Endometrial microvascular endothelial cells (primary cell): ENCODE results near the gene OPN4. TPM values are rescaled to one million over a fixed set of nuclear protein-coding genes. Genes with fewer than 3 reads are reported as not detected.

Experiments used
- in situ Hi-C: cut with HindIII; loops from 2 replicates; pipeline ENCODE4 v1.10.0; 2017; ENCODE audit warnings: low sequenced_read_pairs, low pct_unique_long_range_greater_than_20kb; ENCODE audit errors: inconsistent ontology term
- total RNA-seq: library from RNA; depleted of rRNA; stranded (reverse); fragments of >200 nt; gene quantifications from one replicate; pipeline ENCODE4 v1.2.3, GENCODE V29; 2015; ENCODE audit errors: inconsistent ontology term

OPN4 gene
- total RNA-seq, 1 donor from 2014 or later, result not detected

DNA sequence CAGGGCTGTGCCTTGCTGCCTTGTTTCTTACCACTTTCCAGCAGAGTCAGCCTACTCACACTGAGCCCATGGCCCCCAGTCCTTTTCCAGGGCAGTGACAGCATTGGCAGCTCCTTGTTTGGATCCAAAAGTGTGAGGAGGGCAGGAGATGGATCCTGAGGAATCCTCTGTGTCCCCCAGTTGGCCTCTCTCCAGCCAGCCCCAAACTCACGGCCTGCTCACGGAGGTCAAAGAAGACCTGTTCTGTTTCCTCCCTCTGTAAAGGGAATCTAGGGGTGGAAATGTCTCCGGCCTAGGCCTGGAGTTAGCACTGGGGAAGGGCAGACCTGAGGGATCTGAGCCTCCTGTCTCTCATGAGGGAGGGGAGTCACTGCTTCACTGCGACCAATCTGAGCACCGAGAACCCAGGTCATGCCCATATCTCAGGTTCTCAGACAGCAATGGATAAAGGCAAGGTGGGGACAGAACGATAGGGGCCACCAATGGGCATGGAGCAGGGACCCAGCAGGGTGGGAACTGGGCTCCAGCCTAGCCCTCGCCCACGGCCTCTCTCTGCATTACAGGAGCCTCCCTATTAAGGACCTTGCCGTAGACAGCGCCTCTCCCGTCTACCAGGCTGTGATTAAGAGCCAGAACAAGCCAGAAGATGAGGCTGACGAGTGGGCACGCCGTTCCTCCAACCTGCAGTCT, 37.1 kb downstream of the OPN4 start:
- in situ Hi-C loops, result no loop called here

DNA sequence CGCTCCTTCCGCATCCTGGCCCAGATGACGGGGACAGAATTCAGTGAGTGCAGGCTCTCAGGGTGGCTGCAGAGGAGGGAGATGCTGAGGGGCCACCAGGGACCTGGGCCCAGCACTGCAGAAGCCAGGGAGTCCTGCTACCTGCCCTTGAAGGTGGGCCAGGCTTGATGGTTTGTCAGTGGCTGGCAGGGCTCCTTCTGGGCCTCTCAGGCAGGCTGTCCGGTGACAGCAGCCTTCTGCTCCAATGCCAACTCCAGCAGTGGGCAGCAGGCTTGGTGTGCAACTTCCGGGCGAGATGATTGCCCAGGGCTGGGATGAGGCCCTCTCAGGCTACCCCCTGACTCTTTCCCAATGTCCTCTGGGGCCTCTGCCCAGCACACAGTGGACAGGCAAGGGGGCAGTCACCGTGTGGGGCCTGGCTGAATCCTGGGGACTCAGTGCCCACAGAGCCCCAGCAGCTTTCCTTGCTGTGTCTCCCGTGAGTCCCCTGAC, 37.7 kb downstream of the OPN4 start:
- in situ Hi-C loops, result no loop called here

DNA sequence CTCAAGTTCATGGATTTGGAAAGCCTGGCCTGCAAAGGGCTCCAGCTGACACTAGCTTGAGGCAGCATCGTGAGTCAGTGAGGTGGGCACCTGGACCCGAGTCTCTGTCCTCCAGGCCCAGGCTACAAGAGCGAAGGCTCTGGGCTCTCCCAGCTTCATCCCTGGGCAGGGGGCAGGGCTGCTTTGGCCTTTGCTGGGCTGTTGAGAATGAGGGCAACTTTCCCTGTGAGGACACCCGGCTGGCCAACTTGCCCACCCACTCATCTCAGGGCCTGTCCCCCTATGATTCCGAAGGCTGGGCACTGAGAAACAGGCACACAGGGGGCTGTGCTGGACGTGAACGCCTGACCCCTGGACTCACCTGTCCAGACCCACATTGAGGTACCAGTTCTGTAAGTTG, 38.3 kb downstream of the OPN4 start:
- in situ Hi-C loops, result no loop called here

DNA sequence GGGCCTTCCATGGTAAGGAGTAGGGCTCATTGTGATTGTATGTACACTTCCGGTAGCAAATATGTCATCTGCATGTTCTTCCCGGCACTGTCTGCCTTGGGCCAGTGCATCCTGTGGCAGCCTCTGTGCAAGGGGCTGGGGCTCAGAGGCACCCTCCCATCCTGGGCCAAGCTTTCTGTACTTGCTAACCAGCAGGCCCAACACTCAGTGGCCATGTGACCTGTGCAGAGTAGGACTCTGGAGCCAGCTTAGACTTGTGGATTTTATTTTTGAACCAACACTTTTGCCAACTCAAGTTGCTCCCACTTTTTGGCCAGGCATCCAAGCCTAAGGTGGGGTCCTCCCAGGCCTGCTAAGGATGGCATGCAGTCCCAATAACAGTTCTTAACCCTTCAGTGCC, 38.9 kb downstream of the OPN4 start:
- in situ Hi-C loops, result no loop called here

DNA sequence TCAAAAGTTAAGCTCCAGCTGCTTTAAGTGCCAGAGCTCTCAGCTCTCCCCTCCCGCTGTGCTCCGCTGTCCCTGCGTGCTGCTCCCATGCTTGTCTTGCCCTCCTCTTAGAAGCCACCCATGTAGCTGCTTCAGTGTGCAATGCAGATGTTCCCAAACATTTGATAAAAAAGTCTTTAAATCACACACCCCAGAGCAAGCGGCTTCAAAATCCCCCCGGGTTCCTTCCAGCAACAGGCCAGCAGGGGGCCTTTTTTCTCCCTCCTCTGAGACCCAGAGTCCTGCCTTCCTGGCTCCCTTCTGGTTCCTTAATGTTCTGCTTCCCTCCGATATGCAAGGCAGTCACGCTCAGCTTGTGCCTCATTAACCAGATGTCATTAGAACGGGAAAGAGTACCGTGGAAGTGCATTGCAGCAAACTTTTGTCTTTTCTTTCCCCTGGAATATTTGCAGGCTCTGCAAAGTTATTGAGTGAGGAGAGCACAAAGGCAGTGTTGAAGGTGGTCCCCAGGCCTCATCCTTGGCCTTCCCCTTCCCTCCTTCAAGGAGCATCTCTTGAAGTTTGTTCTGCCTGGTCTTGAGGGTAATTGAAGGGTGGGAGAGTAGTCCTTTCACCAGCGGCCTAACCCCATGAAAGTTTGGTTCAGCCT, 39.5 kb downstream of the OPN4 start:
- in situ Hi-C loops, result no loop called here

DNA sequence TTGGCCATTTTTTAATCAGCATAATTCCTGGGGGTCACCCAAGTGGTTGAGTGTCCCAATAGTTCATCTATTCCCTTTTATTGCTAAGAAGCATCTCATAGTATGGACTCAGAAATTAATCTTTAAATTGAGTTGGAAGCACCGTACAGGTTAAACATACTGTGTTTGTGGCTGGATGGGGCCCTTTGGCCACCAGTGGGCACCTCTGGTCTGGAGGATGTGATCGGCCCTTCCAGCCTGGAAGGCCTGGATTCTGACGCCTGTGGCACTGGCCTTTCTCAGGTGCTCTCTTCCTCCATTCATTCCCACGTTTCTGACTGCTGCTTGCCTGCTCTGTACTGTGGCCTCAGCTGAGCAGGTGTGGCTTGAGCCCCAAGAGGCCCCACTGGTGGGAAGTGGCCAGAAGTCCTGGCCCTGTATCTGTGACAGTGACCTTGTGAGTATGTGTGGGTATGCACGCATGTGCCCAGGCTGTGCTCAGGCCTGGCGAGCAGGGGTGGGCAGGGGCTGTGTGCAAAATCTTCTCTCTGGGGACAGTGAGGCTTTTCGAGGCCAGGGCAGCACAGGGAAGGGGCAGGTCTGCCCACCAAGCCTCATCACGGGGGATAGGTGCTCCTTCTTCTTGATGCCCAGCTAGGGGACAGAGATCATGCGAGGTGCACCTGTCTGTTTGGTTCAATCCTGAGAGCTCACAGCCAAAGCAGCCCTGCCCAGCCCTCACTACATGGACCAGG, 44.0 kb downstream of the OPN4 start:
- in situ Hi-C loops, result no loop called here

DNA sequence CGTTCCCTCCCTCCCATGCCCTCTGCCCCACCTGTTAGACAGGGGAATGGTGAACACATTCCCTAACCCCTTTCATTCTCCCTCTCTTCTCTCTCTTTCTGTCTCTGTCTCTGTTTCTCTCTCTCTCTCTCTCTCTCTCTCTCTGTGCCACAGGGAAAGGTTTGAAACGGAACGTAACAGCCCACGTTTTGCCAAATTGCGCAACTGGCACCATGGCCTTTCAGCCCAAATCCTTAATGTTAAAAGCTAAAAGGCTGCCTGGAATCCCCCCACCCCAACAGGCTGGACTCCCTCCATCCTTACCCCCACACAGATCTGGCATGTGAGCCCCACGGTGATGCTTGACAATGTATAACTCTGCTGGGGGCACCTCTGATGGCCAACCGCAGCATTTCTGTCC, 44.8 kb downstream of the OPN4 start:
- in situ Hi-C loops, result no loop called here

DNA sequence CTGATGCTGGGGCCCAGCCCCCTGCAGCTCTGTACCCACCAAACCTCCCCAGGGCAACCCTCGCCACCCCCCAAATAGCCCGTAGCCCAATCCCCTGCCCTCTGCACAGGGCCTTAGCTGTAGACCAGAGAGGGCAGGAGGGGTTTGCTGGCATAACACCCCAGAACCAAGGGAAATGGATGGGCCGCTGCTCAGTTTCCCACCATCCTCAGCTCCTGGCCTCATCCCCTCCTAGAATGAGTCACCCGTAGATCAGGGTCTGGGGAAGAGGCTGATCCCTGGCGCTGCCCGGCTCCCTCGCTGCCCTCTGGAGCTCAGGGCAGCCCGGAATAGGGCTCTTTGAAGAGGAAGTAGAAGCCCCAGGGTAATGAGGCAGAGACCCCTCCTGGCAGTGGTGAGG, 45.2 kb downstream of the OPN4 start:
- in situ Hi-C loops, result no loop called here

DNA sequence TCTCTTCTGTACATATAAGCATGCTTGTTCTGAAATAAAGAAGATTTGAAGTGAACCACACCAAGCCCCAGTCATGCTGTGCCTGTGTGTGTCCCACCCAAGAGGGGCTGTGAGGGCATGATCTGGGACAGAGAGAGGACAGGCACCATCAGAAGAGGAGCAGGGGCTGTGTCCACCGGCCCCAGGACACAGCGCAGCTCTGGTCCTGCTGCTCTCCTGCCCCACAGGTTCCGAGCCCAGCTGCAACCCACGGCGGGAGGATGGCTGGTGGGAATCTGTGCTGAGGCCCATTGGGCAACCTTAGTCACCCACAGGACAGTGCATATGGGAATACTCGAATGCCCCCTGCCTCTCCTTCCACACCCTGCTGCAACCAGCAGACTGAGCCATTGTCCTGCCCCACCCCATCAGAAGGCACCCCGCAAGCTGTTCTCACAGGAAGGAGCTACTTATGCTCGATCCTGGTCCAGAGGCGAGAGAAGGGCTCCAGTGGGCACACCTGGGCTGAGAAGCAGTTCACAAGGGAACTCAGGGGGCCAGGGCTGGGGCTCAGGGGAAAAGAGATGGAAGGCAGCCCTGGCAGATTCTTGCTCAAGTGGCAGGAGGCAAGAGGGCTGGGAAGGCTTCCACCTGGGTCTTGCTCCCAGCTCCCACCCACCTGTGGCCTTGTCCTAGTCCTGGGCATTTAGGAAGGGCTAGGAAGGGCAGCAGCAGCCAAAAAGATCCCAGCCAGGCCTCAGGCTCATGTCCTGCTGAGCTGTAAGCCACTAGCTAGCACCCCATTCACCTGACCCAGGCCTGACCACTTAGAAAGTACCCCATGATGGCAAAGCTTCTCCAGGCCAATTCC, 45.9 kb downstream of the OPN4 start:
- in situ Hi-C loops, result no loop called here

DNA sequence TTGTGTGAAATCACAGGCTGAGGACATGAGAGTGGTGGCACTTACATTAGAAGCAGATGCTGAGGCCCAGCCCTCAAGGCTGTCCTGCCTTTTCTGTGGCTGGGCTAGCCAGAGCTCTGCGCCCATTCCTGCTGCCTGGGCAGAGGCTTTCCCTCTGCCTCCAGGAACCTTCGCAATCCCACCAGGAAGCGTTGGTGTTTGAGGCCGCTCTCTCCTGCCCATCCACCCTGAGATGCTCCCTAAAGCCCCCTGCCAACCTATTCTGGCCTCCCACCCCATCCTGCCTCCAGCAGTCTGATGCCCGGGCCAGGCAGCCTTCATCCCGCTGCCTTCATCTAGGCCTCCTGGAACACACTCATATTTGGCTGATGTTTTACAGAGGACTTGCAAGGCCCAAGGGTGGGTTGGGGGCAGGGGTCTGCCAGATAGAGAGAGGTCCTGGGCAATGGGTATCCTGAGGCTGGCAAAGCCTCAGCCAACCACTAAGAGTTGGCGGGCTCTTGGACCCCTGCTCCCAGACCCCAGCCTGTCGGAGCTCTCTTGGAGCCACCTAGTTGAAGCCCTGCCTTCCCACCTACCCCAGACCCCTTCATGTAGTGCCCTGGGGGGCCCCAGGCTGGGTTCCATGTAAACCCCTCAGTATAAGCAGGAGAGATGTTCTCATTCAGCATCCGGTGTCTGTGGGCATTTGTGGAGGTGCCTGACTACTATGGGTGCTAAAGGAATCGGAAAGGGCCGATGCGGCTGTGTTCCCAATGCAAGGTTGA, 46.7 kb downstream of the OPN4 start:
- in situ Hi-C loops, result no loop called here

DNA sequence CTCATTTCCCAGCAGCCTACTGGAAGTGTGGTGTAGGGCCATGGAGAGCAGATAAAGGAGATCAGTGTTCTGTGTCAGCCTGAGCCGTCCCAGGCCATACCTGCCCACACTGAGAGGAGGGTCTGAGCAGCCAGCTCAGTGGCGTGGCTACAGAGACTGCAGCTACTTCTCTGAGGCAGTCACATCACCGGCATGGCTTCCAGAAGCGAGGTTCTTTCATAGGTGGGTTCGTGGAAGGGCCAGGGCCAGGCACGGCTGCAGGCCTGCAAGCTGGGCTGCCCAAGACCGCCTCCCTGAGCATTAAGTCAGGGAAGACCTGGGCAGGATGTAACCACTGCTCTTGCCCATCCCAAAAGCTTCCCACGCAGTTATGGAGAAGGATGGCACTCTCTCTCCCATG, 48.8 kb downstream of the OPN4 start:
- in situ Hi-C loops, result no loop called here

DNA sequence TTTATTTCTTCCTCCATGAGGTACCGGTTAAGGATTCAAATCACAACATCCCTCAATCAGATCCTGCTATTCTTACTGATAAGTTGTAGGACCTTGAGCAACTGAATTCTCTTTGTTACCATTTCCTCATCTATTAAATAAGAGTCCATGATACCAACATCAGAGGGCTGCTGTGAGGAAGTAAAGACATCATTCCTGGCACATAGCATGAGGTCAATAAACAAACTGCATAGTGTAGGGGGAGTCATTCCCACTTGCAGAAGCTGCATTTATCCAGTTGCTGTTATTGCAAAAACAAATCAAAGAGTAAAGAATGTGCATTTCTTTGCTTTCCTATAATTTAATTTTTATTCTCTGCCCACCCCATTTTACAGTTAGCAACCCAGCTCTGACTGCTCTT, 50.8 kb downstream of the OPN4 start:
- in situ Hi-C loops, result no loop called here

DNA sequence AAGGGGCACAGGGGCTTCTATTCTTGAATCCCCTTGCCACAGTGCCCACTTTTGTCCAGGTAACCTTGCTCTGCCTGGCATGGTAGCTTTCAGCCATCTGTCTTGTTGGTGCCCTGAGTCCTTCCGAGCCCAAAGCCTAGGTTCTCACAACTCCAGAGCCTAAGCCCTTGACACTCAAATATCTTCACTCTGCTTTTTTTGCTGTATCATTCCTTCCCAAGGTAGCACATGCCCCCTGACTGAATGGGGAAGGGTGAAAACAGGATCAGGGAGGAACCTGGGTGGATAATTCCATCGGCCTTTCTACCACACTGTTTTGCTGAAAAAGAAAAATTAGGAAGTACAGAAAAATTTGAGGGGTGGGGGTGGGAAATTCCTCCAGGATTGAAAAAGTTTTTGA, 51.6 kb downstream of the OPN4 start:
- in situ Hi-C loops, result no loop called here

DNA sequence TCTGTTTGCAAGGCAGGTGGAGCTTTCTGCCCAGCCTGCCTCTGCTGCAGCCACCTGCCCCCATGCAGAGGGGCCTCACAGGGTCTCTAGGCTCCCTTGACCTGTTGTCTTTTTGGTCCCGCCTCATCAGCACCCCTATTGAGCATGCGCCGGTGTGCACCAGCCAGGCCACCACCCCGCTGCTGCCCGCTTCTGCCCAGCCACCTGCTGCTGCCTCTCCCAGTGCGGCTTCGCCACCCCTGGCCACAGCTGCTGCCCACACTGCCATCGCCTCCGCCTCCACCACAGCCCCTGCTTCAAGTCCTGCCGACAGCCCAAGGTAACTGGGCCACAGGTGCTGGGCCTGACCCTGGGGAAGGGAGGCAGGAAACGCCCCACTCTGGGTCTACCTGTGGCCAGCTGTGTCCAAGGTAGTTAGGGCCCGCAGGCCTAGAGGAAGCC, 52.1 kb downstream of the OPN4 start:
- in situ Hi-C loops, result no loop called here

DNA sequence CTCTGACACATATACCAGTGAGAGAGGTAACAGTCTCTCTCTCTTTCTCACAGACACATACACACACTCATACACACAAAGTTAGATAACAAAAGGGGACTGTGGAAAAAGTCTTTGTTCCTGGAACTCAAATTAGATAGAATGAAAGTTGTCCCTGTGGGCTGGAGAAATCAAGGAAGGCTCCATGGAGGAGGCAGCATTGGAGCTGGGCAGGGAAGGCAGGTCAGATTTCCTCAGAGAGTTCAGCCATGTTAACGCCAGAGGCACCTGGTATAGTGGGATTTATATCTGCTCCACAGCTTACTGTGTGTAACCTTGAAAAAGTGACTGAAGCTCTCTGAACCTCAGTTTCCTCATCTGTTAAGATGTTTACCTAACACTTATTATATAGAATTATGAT, 52.6 kb downstream of the OPN4 start:
- in situ Hi-C loops, result no loop called here

DNA sequence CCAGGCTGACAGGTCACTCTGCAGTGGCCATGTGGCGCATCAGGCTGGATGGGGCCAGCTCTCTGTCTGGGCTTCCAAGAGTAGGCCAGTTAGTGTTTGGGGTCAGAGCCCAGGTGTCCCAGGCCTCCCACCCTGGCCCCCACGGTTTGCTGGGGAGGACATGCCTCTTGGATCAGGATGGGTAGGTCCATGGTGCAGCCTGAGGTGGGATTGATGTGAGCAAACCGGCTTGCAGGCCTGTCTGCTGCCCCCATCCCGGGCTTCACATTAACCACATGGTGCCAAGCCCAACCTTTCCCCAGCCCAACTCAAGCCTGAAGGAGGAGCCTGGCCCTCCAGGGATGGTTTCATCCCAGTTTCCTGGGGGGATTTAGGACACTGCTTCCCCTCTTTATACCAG, 53.2 kb downstream of the OPN4 start:
- in situ Hi-C loops, result no loop called here

DNA sequence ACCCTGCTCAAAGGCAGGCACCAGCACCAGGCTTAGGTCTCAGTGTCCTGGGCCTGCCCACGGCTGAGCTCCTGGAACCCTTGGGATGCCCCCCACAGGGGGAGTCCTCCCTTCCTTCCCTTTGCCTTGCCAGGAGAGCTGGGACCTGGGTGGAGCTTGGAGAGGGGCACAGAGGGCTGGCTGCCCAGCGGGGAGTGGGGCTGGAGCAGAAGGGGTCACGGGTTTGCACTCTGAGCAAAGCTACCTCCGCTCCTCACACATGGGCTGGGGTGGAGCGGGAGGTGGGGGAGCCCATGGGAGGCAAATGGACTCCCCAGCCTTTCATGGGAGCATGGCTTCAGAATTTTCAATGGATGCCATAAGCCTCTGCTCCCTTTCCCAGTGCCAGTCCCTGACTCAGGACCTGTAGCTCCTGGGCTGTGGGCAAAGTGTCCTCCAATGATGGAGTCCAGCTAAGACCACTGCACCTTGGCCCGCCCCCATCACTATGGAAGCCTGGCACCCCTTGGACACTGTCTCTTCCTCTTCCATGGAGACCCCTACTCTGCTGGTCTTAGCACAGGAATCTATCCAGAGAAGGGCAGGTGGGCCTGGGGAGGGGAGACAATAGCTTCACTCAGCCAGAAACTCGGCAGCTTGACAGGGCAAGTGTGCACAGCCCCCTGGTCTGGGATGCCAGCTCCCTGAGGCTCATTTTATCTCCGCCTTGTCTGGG, 53.9 kb downstream of the OPN4 start:
- in situ Hi-C loops, result no loop called here

DNA sequence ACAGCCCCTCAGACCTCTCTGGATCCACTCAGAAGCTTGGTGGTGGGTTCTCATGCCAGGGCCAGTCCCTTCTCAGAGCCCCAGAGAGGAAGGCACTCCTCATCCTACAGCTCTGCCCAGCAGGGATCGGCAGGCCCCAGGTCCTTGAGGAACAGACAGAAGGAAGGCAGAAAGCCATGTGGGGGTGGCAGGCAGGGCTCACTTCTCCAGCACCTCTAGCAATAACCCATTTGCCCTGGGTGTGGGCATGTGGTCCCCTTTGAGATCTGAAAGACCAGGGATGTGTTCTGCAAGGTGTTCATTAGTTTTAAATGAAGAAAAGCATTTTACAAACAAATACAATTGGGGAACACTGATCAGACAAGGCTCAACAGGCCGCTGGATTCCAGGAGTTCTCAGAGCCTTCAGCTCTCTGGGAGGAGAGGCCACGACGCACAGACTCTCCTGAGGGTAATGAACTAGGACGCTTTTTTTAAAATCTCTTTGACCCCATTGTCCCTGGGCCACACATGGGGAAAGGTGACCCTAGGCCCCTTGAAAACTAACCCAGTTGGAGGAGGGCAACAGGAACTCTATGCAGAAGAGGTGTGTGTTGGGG, 54.5 kb downstream of the OPN4 start:
- in situ Hi-C loops, result no loop called here
